ENCODE results near the gene STON2. TPM values are rescaled to one million over a fixed set of nuclear protein-coding genes. Genes with fewer than 3 reads are reported as not detected.

The STON2 gene
- total RNA-seq, 4 donors from 2014 or later, result 3.3 to 87.8 (median 11.0) TPM

GRCh38 chr14:81311778-81312177 is 88.3 kb downstream of the STON2 start:
- no peak for TF ChIP-seq POLR2A (IDR thresholded peaks at IDR 0.05)
- no peak for TF ChIP-seq CTCF (IDR thresholded peaks at IDR 0.05)
- Histone ChIP-seq H3K36me3 (no peaks in the 10 kb centered on the region), H3K27ac (no peak overlapping the region), H3K27me3 (no peaks in the 10 kb centered on the region), H3K9me3 (no peaks in the 10 kb centered on the region), H3K4me3 (no peak overlapping the region), H3K4me1 (no peaks in the 10 kb centered on the region)
- DNase-seq, result no peak
- intact Hi-C loops (cut with DNase I; ENCODE audit: low total_unique reads), result no loop called here

- H3K27ac ChIP-seq, result no peak overlapping the region
- no peak for DNase-seq
- no peaks in the 10 kb centered on the region for H3K9me3 ChIP-seq
- H3K4me3 ChIP-seq, result no peak overlapping the region
- H3K36me3 ChIP-seq, result no peaks in the 10 kb centered on the region
- H3K4me1 ChIP-seq, result no peaks in the 10 kb centered on the region
- TF ChIP-seq POLR2A (IDR thresholded peaks at IDR 0.05), result no peak
- no peak for TF ChIP-seq CTCF (IDR thresholded peaks at IDR 0.05)
- no peaks in the 10 kb centered on the region for H3K27me3 ChIP-seq
- intact Hi-C loops (cut with DNase I; ENCODE audit: low total_unique reads), result no loop called here
Measured at GRCh38 chr14:81311141-81311540, 89.0 kb downstream of the STON2 start.

GRCh38 chr14:81310606-81311005 is 89.5 kb downstream of the STON2 start:
- intact Hi-C loops (cut with DNase I; ENCODE audit: low total_unique reads), result no loop called here
- Histone ChIP-seq H3K27ac (no peak overlapping the region), H3K27me3 (no peaks in the 10 kb centered on the region), H3K4me3 (no peak overlapping the region), H3K9me3 (no peaks in the 10 kb centered on the region), H3K36me3 (no peaks in the 10 kb centered on the region), H3K4me1 (no peaks in the 10 kb centered on the region)
- TF ChIP-seq POLR2A (IDR thresholded peaks at IDR 0.05) (no peak), CTCF (IDR thresholded peaks at IDR 0.05) (no peak)
- no peak for DNase-seq

GRCh38 chr14:81309511-81309910 is 90.6 kb downstream of the STON2 start:
- H3K36me3 ChIP-seq, result no peaks in the 10 kb centered on the region
- TF ChIP-seq CTCF (IDR thresholded peaks at IDR 0.05) (no peak), POLR2A (IDR thresholded peaks at IDR 0.05) (no peak)
- H3K9me3 ChIP-seq, result no peaks in the 10 kb centered on the region
- no peaks in the 10 kb centered on the region for H3K27me3 ChIP-seq
- no peak overlapping the region for H3K4me3 ChIP-seq
- no peaks in the 10 kb centered on the region for H3K4me1 ChIP-seq
- intact Hi-C loops (cut with DNase I; ENCODE audit: low total_unique reads), result no loop called here
- no peak for DNase-seq
- H3K27ac ChIP-seq, result no peak overlapping the region

GRCh38 chr14:81305743-81306142 is 94.4 kb downstream of the STON2 start:
- H3K27me3 ChIP-seq, result no peaks in the 10 kb centered on the region
- intact Hi-C loops (cut with DNase I; ENCODE audit: low total_unique reads), result no loop called here
- DNase-seq, result no peak
- no peak overlapping the region for H3K4me3 ChIP-seq
- H3K4me1 ChIP-seq, result no peaks in the 10 kb centered on the region
- no peaks in the 10 kb centered on the region for H3K36me3 ChIP-seq
- no peaks in the 10 kb centered on the region for H3K9me3 ChIP-seq
- no peak overlapping the region for H3K27ac ChIP-seq
- TF ChIP-seq CTCF (IDR thresholded peaks at IDR 0.05) (no peak), POLR2A (IDR thresholded peaks at IDR 0.05) (no peak)

Measured in uterus (tissue), 4 donors.